Tibial nerve (tissue), 4 donors: ENCODE data around the gene GPR63. TPM values are rescaled to one million over a fixed set of nuclear protein-coding genes. Genes with fewer than 3 reads are reported as not detected.

ENCODE experiments used
- DNase-seq, 2 donors: peaks; one replicate each; pipeline ENCODE4 v3.0.0-alpha.2; 2019; ENCODE audit warnings: low spot score in 2 of 2
- H3K27ac ChIP-seq, 4 donors: fragments of 200-600 bp; sonication (generic) in 3 of 4; one replicate each; pipeline ENCODE4 v1.5.1; 2017 to 2019; ENCODE audit warnings: mild to moderate bottlenecking in 1 of 4
- H3K27me3 ChIP-seq, 2 donors: fragments of 200-600 bp; sonication (generic) in 1 of 2; one replicate each; pipeline versions ENCODE4 v1.5.1 to v1.6.0; 2017 to 2019
- H3K36me3 ChIP-seq, 3 donors: fragments of 200-600 bp; sonication (generic); one replicate each; pipeline ENCODE4 v1.5.1; 2018 to 2019
- H3K4me1 ChIP-seq, 4 donors: fragments of 200-600 bp; sonication (generic) in 3 of 4; one replicate each; pipeline ENCODE4 v1.5.1; 2017 to 2019
- H3K4me3 ChIP-seq, 4 donors: fragments of 200-600 bp; sonication (generic) in 3 of 4; one replicate each; pipeline ENCODE4 v1.5.1; 2017 to 2019; ENCODE audit warnings: mild to moderate bottlenecking in 1 of 4, moderate library complexity in 1 of 4
- H3K9me3 ChIP-seq, 4 donors: fragments of 200-600 bp; sonication (generic) in 3 of 4; one replicate each; pipeline ENCODE4 v1.5.1; 2017 to 2019
- EP300 ChIP-seq, 2 donors: sonication (generic); formaldehyde crosslinking; IDR thresholded peaks; one replicate each; pipeline ENCODE4 v1.6.1; 2017; ENCODE audit warnings: antibody characterized with exemption in 2 of 2, mild to moderate bottlenecking in 1 of 2
- POLR2A ChIP-seq, 2 donors: fragments of 450-650 bp; IDR thresholded peaks; one replicate each; pipeline ENCODE4 v1.6.1; 2017; ENCODE audit warnings: antibody characterized with exemption in 2 of 2, mild to moderate bottlenecking in 2 of 2, moderate library complexity in 2 of 2
- WGBS, 2 donors: methylation state at CpG; one replicate each; pipeline ENCODE4 v1.1.5; 2018; 5-methylcytosine and 5-hydroxymethylcytosine counted together
- total RNA-seq, 4 donors: library from RNA; depleted of rRNA; stranded (reverse); fragments of >200 nt; gene quantifications; one replicate each; pipeline ENCODE4 v1.1.0, GENCODE V29; 2016
- TF ChIP-seq, protein P1 (sequence below), 5 experiments: fragments of 200-600 bp in 3 of 5; fragments of 450-650 bp in 2 of 5; sonication (generic) in 3 of 5; IDR thresholded peaks; one replicate each; pipeline ENCODE4 v1.5.1; 2016 to 2019; ENCODE audit warnings: antibody characterized with exemption in 5 of 5, mild to moderate bottlenecking in 3 of 5, moderate library complexity in 2 of 5

Gene GPR63
- total RNA-seq, 4 donors from 2014 or later, result 0.20 to 1.3 (median 0.89) TPM

DNA sequence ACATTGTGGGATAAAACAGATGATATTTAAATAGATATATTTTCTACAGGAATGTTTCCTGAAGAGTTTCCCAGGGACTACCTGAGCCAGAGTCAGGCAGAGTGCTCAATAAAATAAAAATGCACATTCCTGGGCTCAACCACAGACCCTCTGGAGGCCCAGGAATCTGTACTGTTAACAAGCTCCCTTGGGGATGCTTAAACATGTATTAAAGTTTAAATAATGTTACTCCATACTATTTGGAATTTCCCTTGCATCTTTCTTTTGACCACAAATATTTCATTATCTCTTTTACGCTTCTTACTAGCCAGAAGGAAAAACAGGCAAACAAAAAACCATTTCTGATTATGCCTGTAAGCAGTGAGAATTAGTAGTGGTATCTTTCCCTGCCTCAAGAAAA is 42.3 kb downstream of the GPR63 start:
- H3K27me3 ChIP-seq, result no peaks in the 10 kb centered on the region
- 37 to 42% methylated on average over 1 of the region's 1 CpG for WGBS, 2 donors

GRCh38 chr6:96792561-96793190 is 44.6 kb downstream of the GPR63 start:
- Histone ChIP-seq H3K9me3 (no peaks in the 10 kb centered on the region), H3K4me1 (no peaks in the 10 kb centered on the region), H3K4me3 (no peak overlapping the region), H3K27me3 (no peaks in the 10 kb centered on the region), H3K36me3 (no peaks in the 10 kb centered on the region), H3K27ac (no peak overlapping the region)
- DNase-seq, result no peak
- no peak for TF ChIP-seq EP300 (IDR thresholded peaks at IDR 0.05)
- TF ChIP-seq, protein P1, sequence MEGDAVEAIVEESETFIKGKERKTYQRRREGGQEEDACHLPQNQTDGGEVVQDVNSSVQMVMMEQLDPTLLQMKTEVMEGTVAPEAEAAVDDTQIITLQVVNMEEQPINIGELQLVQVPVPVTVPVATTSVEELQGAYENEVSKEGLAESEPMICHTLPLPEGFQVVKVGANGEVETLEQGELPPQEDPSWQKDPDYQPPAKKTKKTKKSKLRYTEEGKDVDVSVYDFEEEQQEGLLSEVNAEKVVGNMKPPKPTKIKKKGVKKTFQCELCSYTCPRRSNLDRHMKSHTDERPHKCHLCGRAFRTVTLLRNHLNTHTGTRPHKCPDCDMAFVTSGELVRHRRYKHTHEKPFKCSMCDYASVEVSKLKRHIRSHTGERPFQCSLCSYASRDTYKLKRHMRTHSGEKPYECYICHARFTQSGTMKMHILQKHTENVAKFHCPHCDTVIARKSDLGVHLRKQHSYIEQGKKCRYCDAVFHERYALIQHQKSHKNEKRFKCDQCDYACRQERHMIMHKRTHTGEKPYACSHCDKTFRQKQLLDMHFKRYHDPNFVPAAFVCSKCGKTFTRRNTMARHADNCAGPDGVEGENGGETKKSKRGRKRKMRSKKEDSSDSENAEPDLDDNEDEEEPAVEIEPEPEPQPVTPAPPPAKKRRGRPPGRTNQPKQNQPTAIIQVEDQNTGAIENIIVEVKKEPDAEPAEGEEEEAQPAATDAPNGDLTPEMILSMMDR (IDR thresholded peaks at IDR 0.05), result no peak
- TF ChIP-seq POLR2A (IDR thresholded peaks at IDR 0.05), result no peak
- 82% methylated on average over 4 of the region's 4 CpGs for WGBS, 2 donors

More for the DNA sequence above, 42.3 kb downstream of the GPR63 start:
- TF ChIP-seq POLR2A (IDR thresholded peaks at IDR 0.05) (no peak), EP300 (IDR thresholded peaks at IDR 0.05) (no peak)
- TF ChIP-seq, protein P1 (IDR thresholded peaks at IDR 0.05), result no peak
- DNase-seq, result no peak
- Histone ChIP-seq H3K36me3 (no peaks in the 10 kb centered on the region), H3K4me3 (no peak overlapping the region), H3K9me3 (no peaks in the 10 kb centered on the region), H3K27ac (no peak overlapping the region), H3K4me1 (no peaks in the 10 kb centered on the region)

- 83 to 86% methylated on average over 3 of the region's 3 CpGs for WGBS, 2 donors
- Histone ChIP-seq H3K36me3 (no peaks in the 10 kb centered on the region), H3K27ac (no peak overlapping the region), H3K4me1 (no peaks in the 10 kb centered on the region), H3K27me3 (no peaks in the 10 kb centered on the region), H3K9me3 (no peaks in the 10 kb centered on the region), H3K4me3 (no peak overlapping the region)
- no peak for DNase-seq
- TF ChIP-seq POLR2A (IDR thresholded peaks at IDR 0.05) (no peak), EP300 (IDR thresholded peaks at IDR 0.05) (no peak)
- TF ChIP-seq, protein P1 (IDR thresholded peaks at IDR 0.05), result no peak
Observed at GRCh38 chr6:96789871-96790270, 47.4 kb downstream of the GPR63 start.

GRCh38 chr6:96787846-96788580 is 49.3 kb downstream of the GPR63 start:
- Histone ChIP-seq H3K9me3 (no peaks in the 10 kb centered on the region), H3K4me3 (no peak overlapping the region), H3K27ac (no peak overlapping the region), H3K36me3 (no peaks in the 10 kb centered on the region), H3K27me3 (no peaks in the 10 kb centered on the region), H3K4me1 (no peaks in the 10 kb centered on the region)
- TF ChIP-seq EP300 (IDR thresholded peaks at IDR 0.05) (no peak), POLR2A (IDR thresholded peaks at IDR 0.05) (no peak)
- TF ChIP-seq, protein P1 (IDR thresholded peaks at IDR 0.05), result no peak
- no peak for DNase-seq
- 70 to 71% methylated on average over 9 of the region's 9 CpGs for WGBS, 2 donors

DNA sequence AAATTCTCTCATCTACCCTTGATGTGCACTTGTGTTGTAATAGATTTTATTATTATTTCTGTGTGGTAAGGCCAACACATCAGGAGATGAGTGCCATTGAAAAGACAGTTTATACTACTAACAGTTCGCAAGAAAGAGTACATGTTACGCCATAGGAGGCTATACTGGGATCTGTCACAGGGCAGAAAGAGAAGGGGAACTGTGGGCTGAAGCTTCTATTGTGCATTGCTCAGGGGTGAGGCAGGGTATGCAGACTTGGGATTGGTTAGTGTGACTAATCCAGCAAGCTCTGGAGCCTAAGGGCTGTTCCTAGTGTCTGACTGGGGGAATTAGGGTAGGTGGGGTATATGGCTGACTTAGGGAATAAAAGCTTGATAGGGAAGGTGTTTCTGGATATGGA is 50.9 kb downstream of the GPR63 start:
- 93 to 95% methylated on average over 2 of the region's 2 CpGs for WGBS, 2 donors
- TF ChIP-seq, protein P1 (IDR thresholded peaks at IDR 0.05), result no peak
- TF ChIP-seq EP300 (IDR thresholded peaks at IDR 0.05) (no peak), POLR2A (IDR thresholded peaks at IDR 0.05) (no peak)

More for the DNA sequence above, 50.9 kb downstream of the GPR63 start:
- Histone ChIP-seq H3K9me3 (no peaks in the 10 kb centered on the region), H3K4me3 (no peak overlapping the region), H3K27ac (no peak overlapping the region), H3K36me3 (no peaks in the 10 kb centered on the region), H3K4me1 (no peaks in the 10 kb centered on the region), H3K27me3 (no peaks in the 10 kb centered on the region)
- DNase-seq, result no peak
